ENCODE data around the gene DCDC1.

DCDC1 gene

DNA sequence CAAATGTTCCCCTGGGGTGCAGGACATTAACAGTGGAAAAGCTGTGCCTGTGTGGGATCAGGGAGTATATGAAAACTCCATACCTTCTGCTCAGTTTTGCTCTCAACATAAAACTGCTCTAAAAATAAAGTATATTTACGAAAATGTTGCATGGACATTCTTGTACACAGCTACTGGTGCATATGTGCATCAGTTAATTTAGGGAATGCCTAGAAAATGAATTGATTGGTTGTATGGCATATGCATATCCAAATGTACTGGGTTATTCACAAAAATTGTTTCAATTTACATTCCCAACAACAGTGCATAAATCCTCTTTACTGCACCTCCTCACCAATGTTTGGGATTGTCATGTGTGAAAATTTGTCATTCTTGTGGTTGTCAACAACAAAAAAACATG, 532.3 kb downstream of the DCDC1 start:
- no peak for DNase-seq (ENCODE audit: low read depth)
- TF ChIP-seq, protein P1, sequence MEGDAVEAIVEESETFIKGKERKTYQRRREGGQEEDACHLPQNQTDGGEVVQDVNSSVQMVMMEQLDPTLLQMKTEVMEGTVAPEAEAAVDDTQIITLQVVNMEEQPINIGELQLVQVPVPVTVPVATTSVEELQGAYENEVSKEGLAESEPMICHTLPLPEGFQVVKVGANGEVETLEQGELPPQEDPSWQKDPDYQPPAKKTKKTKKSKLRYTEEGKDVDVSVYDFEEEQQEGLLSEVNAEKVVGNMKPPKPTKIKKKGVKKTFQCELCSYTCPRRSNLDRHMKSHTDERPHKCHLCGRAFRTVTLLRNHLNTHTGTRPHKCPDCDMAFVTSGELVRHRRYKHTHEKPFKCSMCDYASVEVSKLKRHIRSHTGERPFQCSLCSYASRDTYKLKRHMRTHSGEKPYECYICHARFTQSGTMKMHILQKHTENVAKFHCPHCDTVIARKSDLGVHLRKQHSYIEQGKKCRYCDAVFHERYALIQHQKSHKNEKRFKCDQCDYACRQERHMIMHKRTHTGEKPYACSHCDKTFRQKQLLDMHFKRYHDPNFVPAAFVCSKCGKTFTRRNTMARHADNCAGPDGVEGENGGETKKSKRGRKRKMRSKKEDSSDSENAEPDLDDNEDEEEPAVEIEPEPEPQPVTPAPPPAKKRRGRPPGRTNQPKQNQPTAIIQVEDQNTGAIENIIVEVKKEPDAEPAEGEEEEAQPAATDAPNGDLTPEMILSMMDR (IDR thresholded peaks at IDR 0.05; ENCODE audit: control insufficient read depth, insufficient read depth, low read depth, low read length, missing control alignments) = no peak
- H3K4me3 ChIP-seq (ENCODE audit: control insufficient read depth, low read depth, low read length) = no peak overlapping the region

DNA sequence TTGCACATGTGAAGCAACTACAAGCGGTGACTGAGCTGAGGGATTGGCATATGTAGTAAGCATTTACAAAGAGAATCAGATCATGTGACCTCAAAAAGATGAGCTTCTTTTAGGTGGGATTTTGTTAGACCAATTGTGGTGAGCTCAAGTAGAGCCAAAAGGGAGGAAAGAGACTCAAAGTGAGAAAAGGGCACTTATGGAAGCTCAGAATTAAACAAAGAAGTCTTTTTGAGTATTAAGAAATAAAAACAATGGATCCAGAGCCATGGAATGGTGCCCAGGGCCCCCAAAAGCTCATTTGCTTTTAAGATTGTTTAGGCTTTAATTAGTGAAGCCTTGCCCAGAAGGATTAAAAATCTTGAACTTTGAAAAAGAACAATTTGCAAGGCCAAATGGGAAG, 536.7 kb downstream of the DCDC1 start:
- TF ChIP-seq, protein P1 (IDR thresholded peaks at IDR 0.05; ENCODE audit: control insufficient read depth, insufficient read depth, low read depth, low read length, missing control alignments) = no peak
- H3K4me3 ChIP-seq (ENCODE audit: control insufficient read depth, low read depth, low read length) = no peak overlapping the region
- no peak for DNase-seq (ENCODE audit: low read depth)

DNA sequence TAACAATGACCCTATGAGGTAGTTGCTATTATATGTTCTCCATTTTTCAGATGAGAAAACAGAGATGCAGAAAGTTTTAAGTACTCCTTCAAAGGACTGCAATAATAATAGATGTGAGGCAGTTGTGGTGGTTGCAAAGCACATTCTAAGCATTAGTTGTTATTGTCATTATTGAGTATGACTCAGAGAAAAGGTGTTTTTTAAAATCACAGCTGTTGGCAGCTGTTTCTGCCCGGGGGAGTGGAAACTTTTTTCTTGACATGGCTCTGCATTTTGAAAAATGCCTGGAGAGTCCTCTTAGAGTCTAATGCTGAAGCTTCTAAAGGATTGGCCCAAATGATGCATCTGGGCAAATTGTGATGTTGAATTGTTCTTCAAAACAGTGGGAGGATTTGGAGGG, 538.9 kb downstream of the DCDC1 start:
- DNase-seq (ENCODE audit: low read depth) = no peak
- no peak overlapping the region for H3K4me3 ChIP-seq (ENCODE audit: control insufficient read depth, low read depth, low read length)
- TF ChIP-seq, protein P1 (IDR thresholded peaks at IDR 0.05; ENCODE audit: control insufficient read depth, insufficient read depth, low read depth, low read length, missing control alignments) = no peak

DNA sequence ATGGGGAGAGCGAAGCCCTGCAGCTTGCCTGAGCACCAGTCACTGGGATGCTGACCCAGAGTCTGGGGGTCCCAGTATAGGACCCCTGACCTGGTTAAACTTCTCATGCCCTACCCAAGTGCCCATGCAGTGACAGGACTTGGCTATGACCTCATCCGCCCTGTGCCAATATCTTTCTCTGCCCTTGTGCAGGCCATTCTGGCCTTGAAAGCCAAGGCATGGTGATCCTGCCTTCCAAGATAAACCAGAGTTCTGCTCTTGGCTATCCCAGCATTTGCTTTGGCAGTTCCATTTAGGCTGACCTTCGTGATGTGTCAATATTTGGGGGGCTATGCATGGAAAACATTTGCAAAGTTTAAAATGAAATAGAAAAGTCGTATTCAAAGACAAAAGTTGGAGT, 542.6 kb downstream of the DCDC1 start:
- no peak overlapping the region for H3K4me3 ChIP-seq (ENCODE audit: control insufficient read depth, low read depth, low read length)
- no peak for DNase-seq (ENCODE audit: low read depth)
- TF ChIP-seq, protein P1 (IDR thresholded peaks at IDR 0.05; ENCODE audit: control insufficient read depth, insufficient read depth, low read depth, low read length, missing control alignments) = no peak

DNA sequence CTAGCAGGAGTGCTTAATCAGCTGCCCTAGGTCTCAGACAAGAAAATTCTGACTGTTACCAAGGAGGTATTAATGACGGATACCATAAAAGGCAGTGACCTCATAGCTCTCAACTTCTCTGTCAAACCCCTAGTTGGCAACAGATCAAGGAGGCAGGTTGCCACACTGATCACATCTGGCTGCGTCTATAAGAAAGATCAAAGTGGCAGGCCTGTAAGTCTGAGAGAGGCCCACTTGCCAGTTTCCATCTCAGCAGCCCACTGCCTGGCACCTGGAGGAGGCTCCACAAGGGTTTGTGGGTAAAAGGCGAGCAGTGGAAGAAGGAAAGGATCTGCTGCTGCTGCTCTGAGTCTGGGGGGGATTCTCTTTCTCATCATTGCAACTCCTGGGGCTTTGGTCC, 543.8 kb downstream of the DCDC1 start:
- DNase-seq (ENCODE audit: low read depth) = no peak

DNA sequence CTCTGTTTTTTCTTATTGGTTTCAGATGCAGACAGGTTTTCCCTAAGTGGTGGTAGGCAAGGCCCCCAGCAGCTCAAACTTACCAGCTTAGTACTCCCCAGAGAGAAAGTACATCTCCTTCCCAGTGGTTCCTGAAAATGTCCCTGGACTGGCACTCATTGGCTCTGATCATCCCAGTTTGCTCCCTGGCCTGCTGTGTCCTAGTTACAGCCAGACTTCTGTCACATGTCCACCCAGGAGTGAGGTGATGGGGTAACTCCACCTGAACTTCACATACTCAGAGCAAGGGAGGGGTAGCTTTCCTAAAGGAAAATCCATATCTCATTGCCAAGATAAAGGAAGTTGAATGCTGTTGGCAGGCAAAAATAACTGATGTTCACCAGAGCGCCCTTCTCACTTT, 546.4 kb downstream of the DCDC1 start:
- H3K4me3 ChIP-seq (ENCODE audit: control insufficient read depth, low read depth, low read length) = no peak overlapping the region
- TF ChIP-seq, protein P1 (IDR thresholded peaks at IDR 0.05; ENCODE audit: control insufficient read depth, insufficient read depth, low read depth, low read length, missing control alignments) = no peak
- no peak for DNase-seq (ENCODE audit: low read depth)

More for the DNA sequence above, 543.8 kb downstream of the DCDC1 start:
- H3K4me3 ChIP-seq (ENCODE audit: control insufficient read depth, low read depth, low read length) = no peak overlapping the region
- TF ChIP-seq, protein P1 (IDR thresholded peaks at IDR 0.05; ENCODE audit: control insufficient read depth, insufficient read depth, low read depth, low read length, missing control alignments) = no peak

DNA sequence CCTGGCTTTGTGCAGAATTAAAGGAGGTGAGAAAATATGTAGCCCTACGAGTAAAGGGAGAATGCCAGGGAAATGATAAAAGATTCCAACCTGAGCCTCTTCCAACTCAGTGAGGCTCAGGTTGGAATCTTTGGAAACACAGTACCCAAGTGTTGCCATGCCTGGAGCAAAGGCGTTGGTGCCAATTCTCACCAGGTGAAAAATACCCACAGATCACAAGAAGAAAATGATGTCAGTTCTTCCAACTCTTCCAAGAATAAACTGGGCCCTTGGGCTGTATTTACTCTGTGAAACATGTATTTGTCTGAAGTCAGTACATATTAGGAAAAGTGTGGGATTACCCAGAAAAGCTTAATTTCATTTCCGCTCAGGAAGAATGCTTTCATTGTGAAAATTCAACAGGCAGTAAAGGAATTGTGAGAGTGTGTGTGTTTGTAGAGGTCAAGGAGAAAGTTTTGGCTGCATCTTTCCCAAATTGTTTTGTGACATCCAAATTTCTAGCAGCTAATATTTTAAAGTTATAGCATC, 548.0 kb downstream of the DCDC1 start:
- no peak for DNase-seq (ENCODE audit: low read depth)
- no peak overlapping the region for H3K4me3 ChIP-seq (ENCODE audit: control insufficient read depth, low read depth, low read length)
- TF ChIP-seq, protein P1 (IDR thresholded peaks at IDR 0.05; ENCODE audit: control insufficient read depth, insufficient read depth, low read depth, low read length, missing control alignments) = no peak
